GM19238 (cell line): ENCODE results near the gene BCL2L15.
"Not testable (repeated sequence)": the region's sequence is repeated elsewhere in the genome, so short reads cannot be mapped to it uniquely, and the experiment has no call there.

ENCODE experiments used
- DNase-seq: peaks from one replicate; pipeline ENCODE4 v3.0.0; 2011; ENCODE audit warnings: low spot score; ENCODE audit not compliant: insufficient read length

BCL2L15 gene

DNA sequence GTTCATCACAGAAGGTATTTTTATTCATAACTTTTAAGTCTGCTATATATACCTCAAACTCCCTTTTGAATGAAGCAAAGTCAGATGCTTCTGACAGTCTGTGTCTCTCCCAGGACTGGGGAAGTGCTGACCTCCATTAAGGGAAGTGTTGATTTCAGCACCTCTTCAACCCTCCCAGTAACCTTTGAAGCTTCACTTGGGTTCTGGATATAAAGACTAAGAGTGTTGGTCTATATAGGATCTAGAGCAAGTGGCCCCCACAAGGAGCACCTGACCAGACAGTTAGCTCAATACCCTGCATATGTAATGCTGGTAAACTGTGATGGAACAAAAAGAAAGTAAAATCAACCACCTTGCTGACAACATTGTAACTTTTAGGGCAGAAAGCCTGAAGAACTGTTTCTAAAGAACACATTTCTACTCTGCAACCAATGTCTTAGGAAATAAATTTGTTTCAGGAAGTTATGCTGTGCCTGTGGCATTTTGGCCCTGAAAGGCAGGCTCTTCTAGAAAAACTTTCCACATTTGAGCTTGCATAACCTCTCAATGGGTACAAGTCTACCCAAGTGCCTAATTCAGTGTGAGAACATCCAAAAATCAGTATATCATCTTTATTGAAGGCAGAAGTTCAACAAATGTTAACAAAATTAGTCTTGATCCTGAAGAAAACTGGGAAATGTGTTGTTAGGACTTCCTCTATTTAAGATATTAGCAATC, 15.0 kb downstream of the BCL2L15 start:
- no peak for DNase-seq

DNA sequence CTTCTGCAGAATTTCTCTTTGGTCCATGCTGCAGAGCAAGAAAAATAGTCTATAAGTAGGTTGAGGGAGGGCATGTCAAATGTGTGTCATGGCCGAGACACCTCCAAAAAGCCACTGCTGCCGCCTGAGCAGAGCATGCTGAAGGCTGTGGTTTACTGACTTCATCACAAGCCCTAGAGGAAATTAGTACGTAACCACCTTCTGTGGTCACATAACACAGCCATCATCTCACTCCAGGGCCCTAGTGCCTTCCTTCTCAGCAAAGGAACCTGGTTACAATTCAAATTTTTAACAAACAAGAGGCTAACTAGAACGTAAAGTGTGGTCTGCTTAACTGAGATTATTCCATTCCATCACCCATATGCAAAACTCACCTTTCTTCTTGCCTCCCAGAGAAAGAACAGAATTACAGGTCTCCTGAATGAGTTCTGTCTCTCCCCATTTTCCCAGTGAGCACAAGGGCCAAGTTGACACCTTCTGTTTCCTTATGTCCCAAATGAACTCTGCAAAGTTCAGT, 15.7 kb downstream of the BCL2L15 start, which contains the start of gene PTPN22:
Gene PTPN22 (minus strand): TSS at position 116 of the 517 bp plus-strand sequence.
- no peak for DNase-seq

DNA sequence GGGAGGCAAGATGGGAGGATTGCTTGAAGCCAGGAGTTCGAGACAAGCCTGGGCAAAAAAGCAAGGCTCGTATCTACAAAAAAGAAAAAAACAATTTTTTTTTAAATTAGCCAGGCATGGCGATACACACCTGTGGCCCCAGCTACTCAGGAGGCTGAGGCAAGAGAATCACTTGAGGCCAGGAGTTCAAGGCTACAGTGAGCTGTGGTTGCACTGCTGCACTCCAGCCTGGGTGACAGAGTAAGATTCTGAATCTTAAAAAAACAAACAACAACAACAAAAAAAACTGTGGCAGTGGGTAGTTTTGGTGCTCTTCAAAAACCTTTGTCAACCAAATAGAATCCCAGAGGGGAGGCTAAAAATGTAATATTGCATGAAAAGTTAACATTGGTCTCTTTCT, 16.6 kb downstream of the BCL2L15 start:
- DNase-seq, result no peak

DNA sequence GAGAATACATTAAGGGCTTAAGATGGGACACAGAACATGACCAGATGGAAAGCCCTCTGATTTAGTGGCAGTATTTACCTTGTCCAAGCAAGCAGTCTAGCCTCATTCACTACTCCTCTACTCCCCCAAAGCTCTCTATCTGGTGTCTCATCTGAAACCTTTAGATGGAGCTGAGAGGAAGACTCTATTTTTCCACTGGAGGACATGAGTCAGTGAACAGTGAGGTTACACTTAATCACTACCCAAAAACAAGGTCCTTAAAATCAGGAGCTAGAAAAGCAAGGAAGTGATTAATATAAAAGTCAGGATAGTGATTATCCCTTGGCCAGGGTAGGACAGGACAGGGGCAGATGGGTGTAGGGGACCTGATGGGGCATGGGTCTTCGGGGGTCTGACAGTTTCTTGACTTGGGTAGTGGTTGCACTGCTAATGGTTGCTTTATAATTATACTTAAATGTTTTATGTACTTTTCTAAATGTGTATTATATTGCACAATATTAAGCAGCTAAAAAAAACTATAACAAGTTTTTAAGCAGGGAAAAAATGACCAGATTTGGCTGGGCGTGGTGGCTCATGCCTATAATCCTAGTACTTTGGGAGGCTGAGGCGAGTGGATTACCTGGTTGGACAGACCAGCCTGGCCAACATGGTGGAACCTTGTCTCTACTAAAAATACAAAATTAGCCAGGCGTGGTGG, 18.8 kb downstream of the BCL2L15 start:
- DNase-seq, result no peak

DNA sequence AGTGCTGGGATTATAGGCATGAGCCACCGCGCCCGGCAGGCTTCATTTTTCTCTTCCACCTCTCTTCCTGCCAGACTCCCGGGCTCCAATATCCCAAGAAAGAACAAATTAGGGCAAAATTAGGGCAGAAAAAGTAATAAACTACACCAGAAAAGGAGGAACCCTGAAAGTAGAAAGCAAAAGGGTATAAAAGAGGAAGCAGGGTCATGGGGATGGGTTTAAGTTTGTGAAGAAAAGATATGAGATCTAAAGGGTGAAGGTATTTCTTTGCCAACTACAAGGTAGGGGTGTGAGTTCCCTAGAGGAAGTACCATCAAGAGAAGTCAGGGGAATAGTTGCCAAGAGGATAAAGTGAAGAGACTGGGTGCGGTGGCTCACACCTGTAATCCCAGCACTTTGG, 25.7 kb downstream of the BCL2L15 start:
- DNase-seq, result no peak

DNA sequence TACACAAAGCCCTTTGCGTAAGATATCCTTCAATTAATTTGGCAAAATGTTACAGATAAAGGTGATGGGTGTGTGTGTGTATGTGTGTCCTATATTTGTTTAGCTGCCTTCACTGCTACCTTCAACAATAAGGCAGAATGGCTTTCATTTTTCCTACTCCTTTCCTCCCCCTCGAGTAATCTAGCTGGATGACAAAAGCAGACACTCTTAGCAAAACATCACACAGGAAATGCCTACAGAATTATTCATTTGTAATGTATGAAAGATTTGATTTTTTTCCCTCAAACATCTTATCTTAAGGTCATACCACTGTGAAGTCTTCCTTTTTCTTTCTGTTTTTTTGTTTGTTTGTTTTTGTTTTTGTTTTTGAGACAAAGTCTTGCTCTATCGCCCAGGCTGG, 26.5 kb downstream of the BCL2L15 start:
- DNase-seq, result no peak

DNA sequence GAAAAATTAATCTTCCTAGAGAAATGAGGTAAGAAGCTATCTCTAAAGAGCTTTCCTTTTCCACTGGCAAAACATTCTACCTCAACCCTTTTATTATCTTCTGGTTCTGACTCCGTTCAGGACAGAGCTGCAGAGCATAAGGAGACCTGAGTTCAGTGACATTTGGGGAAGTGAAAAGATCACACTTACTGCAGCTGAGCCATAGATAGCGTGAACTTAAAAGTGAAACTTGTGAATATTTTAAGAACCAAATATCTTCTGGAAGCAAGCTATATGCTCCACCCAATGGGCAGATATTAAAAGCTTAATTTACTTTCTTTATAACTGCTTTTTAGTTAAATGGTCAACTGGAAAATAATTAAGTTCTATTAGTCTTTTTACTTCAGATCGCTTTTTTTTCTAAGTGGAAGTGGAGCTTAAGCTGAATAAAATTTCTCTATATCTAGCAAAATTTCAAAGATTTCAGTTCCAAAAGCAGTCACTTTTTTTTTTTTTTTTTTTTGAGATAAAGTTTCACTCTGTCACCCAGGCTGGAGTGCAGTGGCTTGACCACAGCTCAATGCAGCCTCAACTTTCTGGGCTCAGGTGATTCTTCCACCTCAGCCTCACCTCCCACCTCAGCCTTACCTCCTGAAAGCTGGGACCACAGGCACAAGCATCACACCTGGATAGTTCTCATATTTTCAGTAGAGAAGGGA, 27.8 kb downstream of the BCL2L15 start:
- no peak for DNase-seq

DNA sequence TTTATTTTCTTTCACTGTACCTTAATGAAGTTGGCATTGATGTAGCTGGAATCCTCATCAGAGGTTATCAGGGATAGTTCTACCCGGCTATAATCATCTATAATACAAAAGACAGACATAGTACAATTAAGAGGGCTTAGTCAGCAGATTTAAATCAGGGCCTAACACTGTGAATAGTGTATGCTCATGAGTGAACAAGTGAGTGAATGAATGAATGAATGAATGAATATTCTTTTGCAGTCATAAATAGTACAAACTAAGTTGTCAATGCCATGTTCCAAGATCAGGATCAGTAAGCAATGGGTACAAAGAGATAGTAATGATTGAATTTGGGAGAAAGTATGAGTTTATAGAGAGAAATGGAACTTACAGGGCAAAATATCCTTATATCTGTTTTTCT, 28.4 kb downstream of the BCL2L15 start:
- no peak for DNase-seq

DNA sequence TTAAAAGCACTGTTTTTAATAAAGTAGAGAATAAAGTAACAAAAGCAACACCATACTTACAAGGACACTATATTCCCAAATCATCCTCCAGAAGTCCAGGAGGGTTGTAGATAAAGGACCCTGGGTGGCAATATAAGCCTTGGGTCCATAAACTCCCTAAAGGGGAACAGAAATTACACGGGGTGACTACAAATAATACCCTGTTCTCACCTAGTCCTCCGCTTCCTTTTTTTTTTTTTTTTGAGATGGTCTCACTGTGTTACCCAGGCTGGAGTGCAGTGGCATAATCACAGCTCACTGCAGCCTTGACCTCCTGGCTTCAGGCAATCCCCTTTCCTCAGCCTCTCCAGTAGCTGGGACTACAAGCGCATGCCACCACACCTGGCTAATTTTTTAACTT, 29.0 kb downstream of the BCL2L15 start:
- no peak for DNase-seq

DNA sequence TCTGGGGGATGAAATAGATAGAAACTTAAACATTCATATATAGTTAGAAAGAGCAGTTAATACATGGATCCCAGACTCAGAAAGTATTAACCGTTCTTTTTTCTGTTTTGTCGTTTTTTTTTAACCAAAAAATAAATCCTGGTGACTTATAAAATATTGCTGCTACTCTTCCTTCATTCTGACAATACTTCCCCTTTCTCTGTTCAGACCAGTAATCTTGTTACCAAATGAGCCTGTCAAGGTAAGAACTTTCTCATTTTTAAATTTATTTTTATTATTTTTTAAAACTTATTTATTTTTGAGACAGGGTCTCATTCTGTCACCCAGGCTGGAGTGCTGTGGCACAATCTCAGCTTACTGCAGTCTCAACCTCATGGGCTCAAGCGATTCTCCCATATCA, 29.6 kb downstream of the BCL2L15 start:
- no peak for DNase-seq

DNA sequence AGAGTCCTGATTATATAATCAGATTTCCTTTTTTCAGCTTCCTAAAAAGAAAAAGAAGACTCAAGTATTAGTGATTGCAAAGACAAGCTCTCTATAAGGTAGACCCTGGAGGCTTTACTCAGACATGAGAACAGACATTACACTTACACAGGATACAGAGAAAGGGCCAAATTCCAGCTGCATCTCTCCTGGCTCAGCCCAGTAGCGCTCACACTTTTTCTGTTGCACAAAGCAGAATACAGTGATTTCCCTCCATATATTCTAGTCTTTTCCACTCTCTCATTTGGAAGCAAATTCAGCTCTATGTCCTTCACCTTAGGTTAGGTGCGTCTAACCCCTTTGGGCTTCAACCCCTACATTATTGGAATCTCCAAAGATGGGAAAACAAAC, 31.0 kb downstream of the BCL2L15 start:
- no peak for DNase-seq

DNA sequence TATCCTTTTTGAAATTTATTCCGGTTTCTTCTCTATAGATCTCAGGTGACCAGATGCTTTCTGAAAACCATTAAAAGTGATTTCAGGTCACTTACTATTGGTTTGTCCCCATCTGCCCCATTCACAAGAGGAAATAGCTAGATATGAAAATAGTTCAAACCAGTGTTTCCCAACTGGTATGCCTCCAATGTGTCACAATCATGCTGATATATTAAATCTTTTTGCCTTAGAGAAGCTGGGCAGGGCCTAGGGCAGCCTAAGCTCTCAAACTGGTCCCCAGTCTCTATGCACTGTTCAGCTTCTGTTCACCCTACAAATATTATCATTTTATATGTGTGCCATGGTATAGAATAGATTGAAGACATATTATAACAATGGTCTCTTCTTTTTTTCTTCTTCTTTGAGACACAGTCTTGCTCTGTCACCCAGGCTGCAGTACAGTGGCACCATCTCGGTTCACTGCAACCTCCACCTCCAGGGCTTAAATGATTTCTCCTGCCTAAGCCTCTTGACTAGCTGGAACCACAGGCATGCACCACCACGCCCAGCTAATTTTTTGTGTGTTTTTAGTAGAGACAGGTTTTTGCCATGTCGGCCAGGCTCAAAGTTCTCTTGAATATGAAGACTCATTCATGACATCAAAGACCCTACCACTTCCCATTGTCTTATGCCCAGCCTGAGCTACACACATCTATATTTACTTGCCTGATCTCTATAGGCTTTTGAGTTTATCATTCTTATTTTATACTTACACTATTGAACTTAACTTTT, 31.6 kb downstream of the BCL2L15 start:
- no peak for DNase-seq

DNA sequence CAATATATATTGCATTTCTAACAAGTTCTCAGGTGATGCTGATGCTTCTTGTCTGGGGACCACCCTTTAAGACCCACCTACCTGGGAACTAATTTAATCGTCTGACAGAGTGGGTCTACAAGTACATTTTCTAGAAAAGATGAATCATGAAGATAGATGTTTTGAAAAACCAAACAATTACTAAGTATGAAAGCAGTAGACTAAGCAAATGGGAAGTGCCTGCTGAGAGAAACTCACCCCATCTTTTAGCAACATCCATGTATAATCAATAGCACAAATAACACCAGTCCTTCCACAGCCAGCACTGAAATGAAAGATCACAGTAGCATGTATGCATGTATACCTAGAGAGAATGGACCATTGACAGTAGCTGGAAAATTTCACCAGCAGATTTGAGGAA, 33.1 kb downstream of the BCL2L15 start:
- no peak for DNase-seq

DNA sequence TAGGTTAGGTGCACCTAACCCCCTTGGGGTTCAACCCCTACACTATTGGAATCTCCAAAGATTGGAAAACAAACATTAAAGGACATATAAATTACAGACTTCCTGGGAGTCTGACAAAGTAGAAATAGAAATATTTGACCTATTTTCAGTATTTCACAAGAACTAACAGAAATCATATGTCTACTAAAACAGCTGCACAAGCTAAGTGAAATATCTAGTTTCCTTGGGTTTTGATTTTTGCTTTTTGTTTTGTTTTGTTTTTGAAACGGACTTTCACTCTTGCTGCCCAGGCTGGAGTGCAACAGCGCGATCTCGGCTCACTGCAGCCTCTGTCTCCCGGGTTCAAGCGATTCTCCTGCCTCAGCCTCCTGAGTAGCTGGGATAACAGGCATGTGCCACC, 34.7 kb downstream of the BCL2L15 start:
- DNase-seq, result not testable (repeated sequence)

DNA sequence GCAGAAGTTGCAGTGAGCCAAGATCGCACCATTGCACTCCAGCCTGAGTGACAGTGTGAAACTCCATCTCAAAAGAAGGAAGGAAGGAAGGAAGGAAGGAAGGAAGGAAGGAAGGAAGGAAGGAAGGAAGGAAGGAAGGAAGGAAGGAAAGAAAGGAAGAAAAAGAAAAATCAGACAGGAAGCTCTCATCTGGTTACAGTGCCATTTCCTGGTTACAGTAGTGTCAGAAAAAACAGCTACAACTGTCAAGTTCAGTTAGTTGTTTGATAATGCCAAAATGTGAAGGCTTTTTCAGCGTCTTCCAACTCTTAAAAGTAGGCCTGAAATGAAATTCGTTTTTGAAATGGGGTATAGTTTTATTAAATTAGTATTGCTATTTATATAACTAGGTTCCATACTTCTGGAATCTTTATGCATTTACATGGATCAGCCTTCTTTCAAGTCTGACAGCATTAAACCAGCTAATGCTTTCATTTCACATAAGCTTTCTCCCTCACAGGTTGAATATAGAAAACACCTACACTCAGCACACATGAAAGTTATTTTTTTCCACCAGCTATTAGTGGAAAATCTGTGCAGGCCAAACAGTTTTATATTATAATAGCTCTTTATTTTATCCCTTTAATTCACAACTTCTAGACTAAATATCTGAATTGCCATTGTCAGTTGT, 37.1 kb downstream of the BCL2L15 start:
- no peak for DNase-seq

DNA sequence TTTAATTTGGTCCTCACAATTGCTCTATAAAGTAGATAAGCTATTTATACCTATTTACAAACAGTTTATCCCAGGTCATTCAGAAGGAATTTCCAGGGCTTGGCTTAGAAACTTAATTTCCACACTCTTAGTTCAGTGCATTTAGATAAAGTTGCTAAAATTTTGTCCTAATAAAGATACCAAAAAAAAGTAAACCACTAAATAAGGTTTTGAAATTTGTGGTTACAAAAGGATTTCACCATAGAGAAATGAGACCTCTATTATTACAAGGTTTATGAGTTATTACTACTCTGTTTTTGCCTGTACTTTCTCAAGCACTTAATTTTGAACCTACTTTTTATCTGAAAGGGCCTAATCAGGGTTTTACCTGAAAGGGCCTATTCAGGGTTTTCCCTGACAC, 38.3 kb downstream of the BCL2L15 start:
- no peak for DNase-seq

DNA sequence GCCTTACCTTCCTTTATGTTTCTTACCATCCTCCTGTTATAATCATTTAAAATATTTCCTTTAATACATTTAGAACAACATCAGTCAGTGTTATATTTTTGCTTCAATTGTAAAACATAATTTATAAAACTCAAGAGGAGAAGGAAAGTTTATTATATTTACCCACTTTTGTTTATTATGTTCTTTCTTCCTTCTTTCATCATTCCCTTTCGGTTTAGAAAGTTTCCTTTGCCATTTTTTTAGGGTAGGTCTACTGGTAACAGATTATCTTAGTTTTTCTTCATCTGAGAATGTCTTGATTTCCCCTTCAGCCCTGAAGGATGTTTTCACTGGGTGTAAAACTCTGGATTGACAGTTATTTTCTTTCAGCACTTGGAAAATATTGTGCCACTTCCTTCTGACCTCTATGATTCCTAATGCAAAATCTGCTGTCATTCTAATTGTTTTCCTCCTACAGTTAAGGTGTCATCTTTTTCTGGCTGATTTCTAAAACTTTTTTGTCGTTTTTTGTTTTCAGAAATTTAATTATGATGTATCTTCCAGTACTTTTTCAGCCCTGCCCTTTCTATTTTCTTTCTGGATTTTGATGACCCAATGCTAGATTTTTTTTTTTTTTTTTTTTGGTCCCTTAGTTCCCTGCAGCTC, 40.9 kb downstream of the BCL2L15 start:
- DNase-seq, result no peak

DNA sequence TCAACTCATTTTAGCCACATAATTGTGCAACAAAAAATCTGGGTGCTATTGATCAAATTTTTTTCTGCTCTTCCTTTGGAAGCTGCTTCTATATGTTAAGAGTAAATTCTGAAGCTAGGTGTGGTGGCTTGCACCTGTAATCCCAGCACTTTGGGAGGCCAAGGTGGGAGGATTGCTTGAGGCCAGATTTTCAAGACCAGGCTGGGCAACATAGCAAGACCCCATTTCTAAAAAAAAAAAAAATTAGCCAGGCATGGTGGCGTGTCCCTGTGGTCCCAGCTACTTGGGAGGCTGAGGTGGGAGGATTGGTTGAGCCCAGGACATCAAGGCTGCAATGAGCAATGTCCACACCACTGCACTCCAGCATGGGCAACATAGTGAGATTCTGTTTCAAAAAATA, 50.8 kb downstream of the BCL2L15 start:
- no peak for DNase-seq

DNA sequence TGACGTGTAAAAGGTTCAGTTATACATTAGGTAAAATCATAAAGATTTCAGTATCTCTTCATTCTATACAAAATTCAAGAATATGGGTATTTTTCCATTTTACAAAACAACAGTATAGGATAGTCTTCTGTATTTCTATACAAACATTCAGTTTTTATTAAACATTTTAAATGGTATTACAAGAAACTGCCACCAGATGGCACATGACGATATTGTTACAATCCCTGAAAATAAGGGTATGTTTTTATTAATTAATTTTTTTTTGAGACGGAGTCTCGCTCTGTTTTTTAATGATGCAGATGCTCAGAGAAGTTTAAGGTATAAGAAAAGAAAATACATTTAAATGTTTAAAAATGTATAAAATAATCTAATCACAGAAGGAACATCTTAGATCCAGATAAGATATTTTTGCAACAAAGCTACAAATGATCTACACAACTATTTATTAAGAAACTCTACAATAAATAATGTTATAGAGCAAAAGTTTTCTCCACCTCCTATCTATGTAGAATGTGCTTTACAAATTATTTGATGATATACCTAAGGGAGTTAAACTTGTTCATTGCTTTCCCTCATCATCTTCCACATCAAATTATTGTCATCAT, 51.6 kb downstream of the BCL2L15 start:
- DNase-seq, result no peak

DNA sequence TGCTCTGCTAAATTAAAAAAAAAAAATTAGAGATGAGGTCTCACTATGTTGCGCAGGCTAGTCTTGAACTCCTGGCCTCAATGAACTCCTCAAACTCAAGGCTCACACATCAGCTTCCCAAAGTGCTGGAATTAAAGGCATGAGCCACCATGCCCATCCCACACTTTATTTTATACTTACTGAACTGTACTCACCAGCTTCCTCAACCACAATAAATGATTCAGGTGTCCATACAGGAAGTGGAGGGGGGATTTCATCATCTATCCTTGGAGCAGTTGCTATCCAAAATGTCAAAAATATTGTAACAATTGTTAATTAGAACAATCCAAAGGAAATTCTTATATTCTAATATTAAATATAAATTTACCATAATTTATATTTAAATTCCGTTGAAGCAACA, 52.7 kb downstream of the BCL2L15 start:
- no peak for DNase-seq
